ENCODE results near the gene PLCL2.

GRCh38 chr3:17062736-17063135 is 178.0 kb downstream of the PLCL2 start:
- TF ChIP-seq, protein P1, sequence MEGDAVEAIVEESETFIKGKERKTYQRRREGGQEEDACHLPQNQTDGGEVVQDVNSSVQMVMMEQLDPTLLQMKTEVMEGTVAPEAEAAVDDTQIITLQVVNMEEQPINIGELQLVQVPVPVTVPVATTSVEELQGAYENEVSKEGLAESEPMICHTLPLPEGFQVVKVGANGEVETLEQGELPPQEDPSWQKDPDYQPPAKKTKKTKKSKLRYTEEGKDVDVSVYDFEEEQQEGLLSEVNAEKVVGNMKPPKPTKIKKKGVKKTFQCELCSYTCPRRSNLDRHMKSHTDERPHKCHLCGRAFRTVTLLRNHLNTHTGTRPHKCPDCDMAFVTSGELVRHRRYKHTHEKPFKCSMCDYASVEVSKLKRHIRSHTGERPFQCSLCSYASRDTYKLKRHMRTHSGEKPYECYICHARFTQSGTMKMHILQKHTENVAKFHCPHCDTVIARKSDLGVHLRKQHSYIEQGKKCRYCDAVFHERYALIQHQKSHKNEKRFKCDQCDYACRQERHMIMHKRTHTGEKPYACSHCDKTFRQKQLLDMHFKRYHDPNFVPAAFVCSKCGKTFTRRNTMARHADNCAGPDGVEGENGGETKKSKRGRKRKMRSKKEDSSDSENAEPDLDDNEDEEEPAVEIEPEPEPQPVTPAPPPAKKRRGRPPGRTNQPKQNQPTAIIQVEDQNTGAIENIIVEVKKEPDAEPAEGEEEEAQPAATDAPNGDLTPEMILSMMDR (IDR thresholded peaks at IDR 0.05 in 8 of 11, conservative IDR thresholded peaks at IDR 0.05 in 3 of 11) = no peak
- no peak for TF ChIP-seq POLR2A (IDR thresholded peaks at IDR 0.05)

All from spleen (tissue), 7 donors.